Hippocampal formation (tissue), 2 donors: ENCODE data around the gene FCRLA.
"Not testable (repeated sequence)": the region's sequence is repeated elsewhere in the genome, so short reads cannot be mapped to it uniquely, and the experiment has no call there.

Experiments used
- DNase-seq, 2 donors: peaks; one replicate each; lab custom pipeline; 2025; lab: John Stamatoyannopoulos, UW

The FCRLA gene

DNA sequence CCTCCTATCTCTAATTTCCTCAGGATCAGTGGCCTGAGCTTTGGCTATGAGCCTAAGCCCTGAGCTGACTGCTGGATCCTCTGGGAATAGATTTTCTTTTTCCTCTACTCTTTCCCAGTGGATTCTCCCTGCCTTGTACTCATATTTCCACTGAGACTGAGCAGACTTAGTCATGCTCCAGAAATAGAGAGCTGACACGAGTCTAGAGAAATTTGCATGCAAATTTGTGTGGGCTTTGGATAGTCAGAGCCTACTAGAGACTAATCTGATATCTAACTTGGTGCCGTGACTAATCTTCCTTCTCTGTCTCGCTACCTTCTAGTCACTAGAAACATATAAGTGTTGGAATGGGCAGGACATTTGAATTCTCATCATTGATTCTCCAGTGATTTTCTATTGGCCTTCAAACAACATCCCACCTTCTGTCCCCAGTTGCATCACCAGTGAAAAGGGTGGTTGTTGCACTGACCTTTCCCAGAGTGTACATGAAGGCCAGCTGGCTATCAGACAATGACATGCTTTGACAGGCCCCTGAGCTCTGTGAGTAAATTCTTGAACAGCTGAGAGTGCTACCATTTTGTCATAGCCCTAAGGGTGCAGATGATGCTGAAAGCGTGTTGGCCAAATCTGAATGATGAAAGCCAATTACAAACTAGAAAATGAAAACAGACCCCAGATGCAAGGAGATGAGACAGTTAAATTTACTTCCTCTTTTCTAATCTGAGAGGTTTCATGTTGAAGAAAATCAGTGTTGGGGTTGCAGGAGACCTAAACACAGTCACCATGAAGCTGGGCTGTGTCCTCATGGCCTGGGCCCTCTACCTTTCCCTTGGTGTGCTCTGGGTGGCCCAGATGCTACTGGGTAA, at the start of gene FCRLA:
Gene FCRLA, plus strand, starts transcription at position 748 of the 866 bp plus-strand sequence. Its CDS starts 36 bp downstream, at position 784.
- DNase-seq: no peak

GRCh38 chr1:161658524-161658923, 48.5 kb upstream of the FCRLA start:
- not testable (repeated sequence) for DNase-seq

DNA sequence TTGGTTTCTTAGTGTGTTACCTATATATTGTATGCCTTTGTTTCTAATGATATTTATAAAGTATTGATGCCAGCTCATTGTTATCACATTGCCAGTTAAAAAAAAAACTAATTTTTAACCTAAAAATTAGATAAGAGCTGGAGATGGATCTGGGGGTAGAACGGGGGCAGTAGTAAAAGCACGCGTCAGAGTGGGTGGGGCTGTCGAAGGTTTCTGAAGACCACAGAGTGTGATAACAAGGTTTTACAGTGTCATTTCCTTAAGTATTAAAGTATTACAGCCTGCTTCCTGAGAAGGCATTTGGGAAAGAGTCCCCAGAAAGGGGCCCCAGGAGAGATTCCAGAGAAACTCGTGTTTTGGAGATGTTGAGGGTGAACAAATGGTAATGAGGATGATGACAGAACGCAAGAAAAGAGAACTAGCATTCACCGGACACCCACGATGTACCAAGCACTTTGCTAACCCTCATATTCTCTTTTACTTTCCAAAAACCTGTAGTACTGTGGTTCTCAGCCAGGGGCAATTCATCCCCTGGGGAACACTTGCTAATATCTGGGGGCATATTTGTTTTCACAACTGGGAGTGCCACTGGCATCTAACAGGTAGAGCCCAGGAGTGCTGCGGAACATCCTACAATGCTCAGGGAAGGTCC, 45.2 kb upstream of the FCRLA start:
- not testable (repeated sequence) for DNase-seq

DNA sequence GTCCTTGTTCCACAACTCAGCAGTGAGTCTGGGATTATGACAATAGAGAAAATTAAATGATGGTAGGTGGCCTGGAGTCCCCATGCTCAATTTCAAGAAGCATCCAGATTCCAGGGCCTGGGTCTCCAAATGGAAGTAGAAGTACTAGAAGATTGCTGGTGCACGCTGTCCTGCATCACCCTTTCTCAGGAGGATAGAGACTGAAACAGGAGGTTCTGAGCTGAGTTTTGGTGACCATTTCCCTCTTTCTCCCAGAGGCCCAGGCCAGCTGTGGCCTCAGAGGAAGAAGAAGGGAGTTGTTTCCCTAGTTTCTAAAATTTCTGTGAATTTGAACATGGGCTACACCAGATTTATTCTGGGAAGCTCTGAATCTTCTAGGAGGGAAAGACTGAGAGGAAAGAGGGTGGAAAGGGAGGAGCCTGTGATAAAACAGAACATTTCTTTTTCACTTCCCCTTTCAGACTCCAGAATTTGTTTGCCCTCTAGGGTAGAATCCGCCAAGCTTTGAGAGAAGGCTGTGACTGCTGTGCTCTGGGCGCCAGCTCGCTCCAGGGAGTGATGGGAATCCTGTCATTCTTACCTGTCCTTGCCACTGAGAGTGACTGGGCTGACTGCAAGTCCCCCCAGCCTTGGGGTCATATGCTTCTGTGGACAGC, 44.2 kb upstream of the FCRLA start, which contains the start of gene FCGR2B:
Gene FCGR2B, plus strand, starts transcription at position 460 of the 656 bp plus-strand sequence. Its CDS starts 99 bp downstream, at position 559.
- DNase-seq: not testable (repeated sequence)

DNA sequence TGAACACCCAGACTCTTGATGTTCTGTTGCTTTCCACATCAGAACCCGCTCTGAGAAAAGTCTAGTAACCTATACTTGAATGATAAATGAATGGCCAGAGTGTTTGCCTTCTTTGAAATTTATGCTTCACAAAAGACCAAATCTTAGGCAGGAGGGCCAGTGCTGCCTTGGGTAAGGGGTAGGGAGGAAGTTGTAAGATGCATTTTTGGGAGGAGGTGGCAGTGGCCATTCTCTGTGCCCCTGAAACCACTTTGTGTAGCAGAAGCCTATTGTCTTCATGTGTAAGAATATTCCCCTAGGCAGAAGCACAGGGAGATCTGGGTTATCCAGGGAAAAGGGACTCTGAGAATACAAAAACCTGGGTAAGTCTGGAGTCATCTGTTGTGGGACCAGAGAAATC, 43.5 kb upstream of the FCRLA start:
- DNase-seq: not testable (repeated sequence)

DNA sequence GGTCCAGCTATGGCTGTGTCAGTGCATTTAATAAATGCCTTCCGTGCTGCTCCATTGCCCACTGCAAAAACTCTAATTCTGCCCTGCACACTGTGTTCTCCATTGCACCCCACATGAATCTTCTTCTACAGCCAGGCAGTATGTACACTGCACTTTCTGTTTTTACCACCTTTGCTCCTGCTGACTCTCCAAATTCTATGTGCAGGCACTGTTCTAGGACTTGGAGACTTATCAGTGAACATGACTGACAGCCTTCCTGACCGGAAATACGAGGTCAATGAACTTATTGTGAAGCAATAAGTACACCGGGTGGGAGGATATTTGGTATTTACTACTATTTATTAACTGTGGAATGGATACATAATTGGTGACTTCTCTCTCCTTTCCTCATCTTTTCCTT, 42.3 kb upstream of the FCRLA start:
- DNase-seq: not testable (repeated sequence)

- DNase-seq: not testable (repeated sequence)
Measured at GRCh38 chr1:161671045-161672020, 35.7 kb upstream of the FCRLA start.

DNA sequence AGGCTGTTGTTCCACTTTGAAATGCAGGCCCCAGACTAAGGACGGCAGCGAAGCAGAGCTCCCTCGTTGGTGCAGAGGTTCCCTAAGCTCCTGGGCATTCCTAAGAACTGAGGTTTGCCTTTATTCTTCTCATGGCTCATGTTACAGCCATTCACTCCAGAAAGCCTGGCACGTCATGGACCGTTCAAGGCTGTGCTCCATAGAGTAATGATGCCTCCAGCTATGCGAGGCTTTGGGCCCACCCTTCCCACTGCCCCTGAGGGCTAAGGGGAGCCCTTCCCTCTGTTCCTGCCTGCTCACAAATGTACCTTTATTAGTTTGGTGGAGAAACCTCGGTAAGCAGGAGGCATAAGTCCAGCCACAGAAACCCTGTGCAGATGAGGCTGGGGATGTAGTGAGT, 33.6 kb upstream of the FCRLA start:
- DNase-seq: not testable (repeated sequence)

GRCh38 chr1:161674447-161674846, 32.6 kb upstream of the FCRLA start:
- DNase-seq: not testable (repeated sequence)

DNA sequence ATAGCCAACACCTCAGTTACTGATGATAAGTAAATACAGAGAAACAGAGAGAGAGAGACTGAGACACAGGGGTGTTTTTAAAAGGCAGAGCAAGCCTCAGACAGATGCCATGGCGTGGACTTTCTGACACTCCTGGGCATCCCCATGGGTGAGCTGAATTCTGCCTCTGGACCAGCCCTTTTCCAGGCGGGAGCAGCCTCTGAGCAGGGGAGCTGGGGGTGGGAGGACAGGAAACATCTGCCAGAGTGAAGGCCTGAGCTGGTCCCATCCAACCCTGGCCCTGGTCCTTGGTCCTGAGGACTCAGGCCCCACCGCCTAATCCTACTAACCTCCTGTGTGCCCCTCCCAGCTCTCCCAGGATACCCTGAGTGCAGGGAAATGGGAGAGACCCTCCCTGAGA, 32.1 kb upstream of the FCRLA start:
- not testable (repeated sequence) for DNase-seq

DNA sequence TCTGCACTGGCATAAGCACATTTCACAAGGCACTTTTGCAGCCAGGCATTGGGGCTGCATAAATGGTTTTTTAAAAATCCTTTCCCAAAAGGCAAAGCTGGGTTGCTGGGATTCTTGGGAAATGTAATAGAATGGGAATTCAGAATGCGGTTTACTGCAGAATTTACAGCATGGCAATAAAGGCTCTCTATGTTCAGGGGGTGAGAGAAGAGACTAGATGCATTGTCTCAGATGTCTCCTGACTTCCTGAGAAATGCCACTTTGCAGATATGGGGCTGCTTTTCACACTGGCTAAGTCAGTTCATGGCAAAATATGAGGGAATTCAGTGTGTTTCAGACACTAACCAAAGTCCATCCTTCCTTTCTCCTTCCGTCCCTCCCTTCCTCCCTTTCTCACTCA, 30.6 kb upstream of the FCRLA start:
- DNase-seq: peak in 1 of 2 donors; percentile 8

DNA sequence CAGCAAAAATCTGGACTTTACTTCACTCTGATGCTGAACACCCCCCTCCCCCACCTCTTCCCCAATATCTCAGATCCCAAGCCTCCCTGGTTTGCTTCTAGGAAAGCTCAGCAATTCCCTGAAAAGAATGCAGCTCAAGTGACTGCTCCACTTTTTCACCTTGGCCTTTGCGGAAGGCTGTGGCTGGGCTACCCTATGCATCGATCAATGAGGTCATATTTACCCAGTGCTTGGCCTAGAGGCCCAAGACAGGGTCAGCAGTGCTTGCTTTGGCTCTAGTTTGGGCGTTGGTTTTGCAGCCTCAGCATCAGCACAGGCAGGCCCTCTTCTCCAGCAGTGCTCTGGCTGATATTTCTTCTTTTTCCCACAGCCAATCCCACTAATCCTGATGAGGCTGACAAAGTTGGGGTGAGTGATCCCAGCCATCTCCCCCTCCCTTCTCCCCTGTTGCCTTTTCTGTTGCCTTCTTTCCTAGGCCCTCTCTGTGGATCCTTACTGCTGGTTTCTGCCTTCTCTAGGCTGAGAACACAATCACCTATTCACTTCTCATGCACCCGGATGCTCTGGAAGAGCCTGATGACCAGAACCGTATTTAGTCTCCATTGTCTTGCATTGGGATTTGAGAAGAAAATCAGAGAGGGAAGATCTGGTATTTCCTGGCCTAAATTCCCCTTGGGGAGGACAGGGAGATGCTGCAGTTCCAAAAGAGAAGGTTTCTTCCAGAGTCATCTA, 29.9 kb upstream of the FCRLA start:
- DNase-seq: no peak

DNA sequence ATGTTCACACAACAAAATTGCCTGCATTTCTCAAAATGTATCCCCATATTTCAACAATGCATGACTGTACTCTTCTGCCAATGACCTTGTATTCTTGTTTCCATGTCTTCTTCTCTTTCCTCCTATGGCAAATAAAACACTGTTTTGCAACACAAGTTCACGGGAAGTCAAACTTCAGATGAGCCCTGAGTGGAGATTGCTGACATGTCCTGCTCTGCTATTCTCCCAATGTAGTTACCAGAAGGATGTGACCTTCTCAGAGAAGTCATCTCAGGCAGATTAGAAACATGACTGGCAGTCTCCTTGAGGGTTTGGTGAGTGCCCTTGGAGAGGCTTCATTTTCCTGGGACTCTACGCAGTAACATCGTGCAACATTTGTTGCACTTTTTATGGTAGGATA, 28.5 kb upstream of the FCRLA start:
- DNase-seq: no peak

DNA sequence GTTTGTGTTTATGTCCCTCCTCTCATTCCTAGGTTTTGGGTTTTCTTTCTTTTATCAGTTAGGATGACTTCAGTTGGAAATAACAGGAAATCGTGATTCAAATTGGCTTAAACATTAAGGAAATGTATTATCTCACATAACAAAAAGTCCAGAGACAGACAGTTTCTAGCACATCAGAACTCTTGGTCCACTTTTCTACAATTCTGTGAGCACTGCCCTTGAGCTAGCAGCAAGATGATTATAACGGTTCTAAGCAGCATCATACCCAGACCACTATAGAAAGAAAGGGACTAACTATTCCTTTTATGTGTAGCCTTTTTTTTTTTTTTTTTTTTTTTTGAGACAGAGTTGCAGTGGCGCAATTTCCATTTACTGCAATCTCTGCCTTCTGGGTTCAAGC, 25.1 kb upstream of the FCRLA start:
- no peak for DNase-seq

DNA sequence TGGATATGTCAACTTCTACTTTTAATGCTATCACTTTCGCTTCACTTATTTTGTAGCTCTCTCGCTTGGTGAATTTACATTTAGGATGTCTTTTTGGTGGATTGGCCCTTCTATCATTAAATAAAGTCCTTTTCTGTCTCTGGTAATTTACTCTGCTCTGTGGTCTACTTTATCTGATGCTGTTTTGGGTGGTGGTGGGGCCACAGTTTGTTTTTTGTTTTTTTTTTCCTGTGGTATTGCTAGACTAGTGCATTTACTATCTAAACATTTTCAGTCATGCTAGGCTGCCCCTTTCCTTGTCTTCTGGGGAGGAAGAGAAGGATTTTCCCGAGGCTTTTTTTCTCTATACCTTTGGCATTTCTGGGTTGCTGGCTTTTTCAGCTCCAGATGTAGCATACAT, 18.1 kb upstream of the FCRLA start:
- DNase-seq: no peak

DNA sequence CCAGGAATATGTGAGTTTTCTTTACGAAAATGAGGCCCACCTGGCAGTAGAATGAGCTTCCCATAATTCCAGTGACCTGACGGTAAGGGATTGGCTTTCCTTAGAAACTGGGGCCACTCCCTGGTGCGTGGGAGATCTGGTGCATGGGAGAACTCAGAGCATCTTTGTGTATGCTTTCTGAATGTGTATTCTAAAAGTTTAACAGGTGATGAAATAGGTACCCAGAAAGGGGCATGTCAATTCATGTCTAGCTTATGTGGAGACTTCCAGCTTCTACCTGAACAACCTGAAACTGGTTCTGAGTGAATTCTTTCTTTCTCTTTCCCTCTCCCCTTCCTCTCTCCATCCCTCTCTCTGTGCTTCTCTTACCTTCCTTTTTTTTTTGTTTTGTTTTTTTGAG, 15.2 kb upstream of the FCRLA start:
- no peak for DNase-seq

DNA sequence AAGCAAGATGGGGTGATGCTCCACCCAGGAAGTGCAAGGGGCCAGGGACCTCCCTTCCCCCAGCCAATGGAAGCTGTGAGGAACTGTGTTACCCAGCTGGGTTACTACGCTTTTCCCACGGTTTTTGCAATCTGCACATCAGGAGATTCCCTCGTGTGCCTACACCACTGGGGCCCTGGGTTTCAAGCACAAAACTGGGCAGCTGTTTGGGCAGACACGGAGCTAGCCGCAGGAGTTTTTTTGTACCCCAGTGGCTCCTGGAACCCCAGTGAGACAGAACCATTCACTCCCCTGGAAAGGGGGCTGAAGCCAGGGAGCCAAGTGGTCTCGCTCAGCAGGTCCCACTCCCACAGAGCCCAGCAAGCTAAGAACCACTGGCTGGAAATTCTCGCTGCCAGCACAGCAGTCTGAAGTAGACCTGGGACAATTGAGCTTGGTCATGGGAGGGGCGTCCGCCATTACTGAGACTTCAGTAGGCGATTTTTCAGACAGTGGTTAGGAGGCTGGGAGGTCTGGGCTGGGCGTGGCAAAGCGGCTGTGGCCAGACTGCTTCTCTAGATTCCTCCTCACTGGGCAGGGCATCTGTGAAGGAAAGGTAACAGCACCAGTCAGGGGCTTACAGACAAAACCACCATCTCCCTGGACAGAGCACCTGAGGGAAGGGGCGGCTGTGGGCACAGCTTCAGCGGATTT, 13.9 kb upstream of the FCRLA start:
- not testable (repeated sequence) for DNase-seq

DNA sequence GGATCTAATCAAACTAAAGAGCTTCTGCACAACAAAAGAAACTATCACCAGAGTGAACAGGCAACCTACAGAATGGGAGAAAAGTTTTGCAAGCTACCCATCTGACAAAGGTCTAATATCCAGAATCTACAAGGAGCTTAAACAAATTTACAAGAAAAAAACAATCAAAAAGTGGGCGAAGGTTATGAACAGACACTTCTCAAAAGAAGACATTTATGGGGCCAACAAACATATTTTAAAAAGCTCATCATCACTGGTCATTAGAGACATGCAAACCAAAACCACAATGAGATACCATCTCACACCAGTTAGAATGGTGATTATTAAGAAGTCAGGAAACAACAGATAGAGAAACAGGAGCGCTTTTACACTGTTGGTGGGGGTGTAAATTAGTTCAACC, 8.7 kb upstream of the FCRLA start:
- DNase-seq: not testable (repeated sequence)

DNA sequence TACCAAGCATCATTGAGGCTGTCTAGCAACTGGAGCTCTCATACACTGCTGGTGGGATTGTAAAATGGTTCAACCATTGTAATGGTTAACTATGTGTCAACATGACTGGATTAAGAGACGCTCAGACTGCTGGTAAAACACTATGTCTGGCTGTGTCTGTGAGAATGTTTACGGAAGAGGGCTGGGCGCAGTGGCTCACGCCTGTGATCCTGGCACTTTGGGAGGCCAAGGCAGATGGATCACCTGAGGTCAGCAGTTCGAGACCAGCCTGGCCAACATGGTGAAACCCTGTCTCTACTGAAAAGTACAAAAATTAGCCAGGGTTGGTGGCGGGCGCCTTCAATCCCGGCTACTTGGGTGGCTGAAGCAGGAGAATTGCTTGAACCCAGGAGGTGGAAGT, 4.8 kb upstream of the FCRLA start:
- DNase-seq: no peak

DNA sequence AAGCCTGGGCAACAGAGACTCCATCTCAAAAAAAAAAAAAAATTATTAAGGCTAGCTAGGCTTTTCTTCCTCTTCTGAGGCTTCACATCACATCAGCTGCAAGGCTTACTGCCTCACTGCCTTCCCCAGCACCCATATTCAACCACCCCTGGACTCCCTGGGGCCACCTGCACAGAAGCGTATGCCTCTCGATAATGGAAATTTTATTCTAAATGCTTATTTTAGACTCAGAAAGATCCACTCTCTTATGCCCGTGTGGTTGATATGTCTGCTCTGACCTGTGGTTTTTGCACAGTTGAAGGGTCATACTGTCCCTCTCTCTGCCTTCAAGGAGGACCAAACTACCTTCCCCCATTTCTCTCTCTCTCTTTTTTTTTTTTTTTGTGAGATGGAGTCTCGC, 1.5 kb upstream of the FCRLA start:
- DNase-seq: no peak
